Measurements from ENCODE around the gene SMARCAL1.

SMARCAL1 gene

DNA sequence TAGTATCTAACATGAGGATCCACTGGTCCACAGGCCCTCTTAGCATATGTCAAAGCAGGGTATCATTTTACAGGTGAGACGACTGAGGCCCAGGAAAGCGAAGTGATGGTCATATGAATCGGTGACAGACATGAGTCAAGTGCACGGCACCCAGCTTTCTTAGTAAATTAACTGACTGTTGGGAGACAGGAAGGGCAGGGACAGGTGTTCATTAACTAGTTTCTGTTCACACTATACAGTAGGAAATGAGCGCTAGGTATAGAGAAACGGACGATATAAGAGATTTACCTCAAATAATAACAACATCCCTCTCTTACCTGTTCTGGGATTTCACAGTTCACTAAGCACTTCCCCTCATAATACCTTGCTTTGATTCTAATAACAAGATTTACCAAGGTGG is 1.7 kb upstream of the SMARCAL1 start:
- ATAC-seq (ENCODE audit: low read depth) (no peak), DNase-seq (ENCODE audit: low spot score) (no peak)
- no peak overlapping the region for H3K27ac ChIP-seq (ENCODE audit: poor library complexity, severe bottlenecking)
- peaks cover 4% of the 10 kb centered on the region for H3K4me1 ChIP-seq (ENCODE audit: insufficient read depth, poor library complexity, severe bottlenecking)
- no peaks in the 10 kb centered on the region for H3K9me3 ChIP-seq (ENCODE audit: severe bottlenecking)
- no peak for TF ChIP-seq CTCF (IDR thresholded peaks at IDR 0.05; ENCODE audit: poor library complexity, severe bottlenecking)
- H3K4me3 ChIP-seq (ENCODE audit: severe bottlenecking): no peak overlapping the region
- peaks cover 8% of the 10 kb centered on the region for H3K36me3 ChIP-seq (ENCODE audit: low read depth)
- no peaks in the 10 kb centered on the region for H3K27me3 ChIP-seq (ENCODE audit: insufficient read depth, poor library complexity, severe bottlenecking)

- no peaks in the 10 kb centered on the region for H3K9me3 ChIP-seq (ENCODE audit: severe bottlenecking)
- no peak overlapping the region for H3K27ac ChIP-seq (ENCODE audit: poor library complexity, severe bottlenecking)
- no peak overlapping the region for H3K4me3 ChIP-seq (ENCODE audit: severe bottlenecking)
- peaks cover 23% of the 10 kb centered on the region for H3K36me3 ChIP-seq (ENCODE audit: low read depth)
- ATAC-seq (ENCODE audit: low read depth) (no peak), DNase-seq (ENCODE audit: low spot score) (no peak)
- TF ChIP-seq CTCF (IDR thresholded peaks at IDR 0.05; ENCODE audit: poor library complexity, severe bottlenecking): no peak
- H3K4me1 ChIP-seq (ENCODE audit: insufficient read depth, poor library complexity, severe bottlenecking): peaks cover 4% of the 10 kb centered on the region
- H3K27me3 ChIP-seq (ENCODE audit: insufficient read depth, poor library complexity, severe bottlenecking): no peaks in the 10 kb centered on the region
Measured at GRCh38 chr2:216413882-216414281, 1.6 kb downstream of the SMARCAL1 start.

- H3K4me3 ChIP-seq (ENCODE audit: severe bottlenecking): no peak overlapping the region
- peaks cover 4% of the 10 kb centered on the region for H3K4me1 ChIP-seq (ENCODE audit: insufficient read depth, poor library complexity, severe bottlenecking)
- H3K27me3 ChIP-seq (ENCODE audit: insufficient read depth, poor library complexity, severe bottlenecking): no peaks in the 10 kb centered on the region
- ATAC-seq (ENCODE audit: low read depth) (no peak), DNase-seq (ENCODE audit: low spot score) (no peak)
- H3K9me3 ChIP-seq (ENCODE audit: severe bottlenecking): no peaks in the 10 kb centered on the region
- H3K27ac ChIP-seq (ENCODE audit: poor library complexity, severe bottlenecking): no peak overlapping the region
- TF ChIP-seq CTCF (IDR thresholded peaks at IDR 0.05; ENCODE audit: poor library complexity, severe bottlenecking): no peak
- H3K36me3 ChIP-seq (ENCODE audit: low read depth): peaks cover 23% of the 10 kb centered on the region
Measured at GRCh38 chr2:216414772-216415319, 2.6 kb downstream of the SMARCAL1 start.

GRCh38 chr2:216415541-216415940 is 3.3 kb downstream of the SMARCAL1 start:
- H3K27me3 ChIP-seq (ENCODE audit: insufficient read depth, poor library complexity, severe bottlenecking): no peaks in the 10 kb centered on the region
- peaks cover 28% of the 10 kb centered on the region for H3K36me3 ChIP-seq (ENCODE audit: low read depth)
- no peak overlapping the region for H3K4me3 ChIP-seq (ENCODE audit: severe bottlenecking)
- ATAC-seq (ENCODE audit: low read depth) (no peak), DNase-seq (ENCODE audit: low spot score) (no peak)
- no peak for TF ChIP-seq CTCF (IDR thresholded peaks at IDR 0.05; ENCODE audit: poor library complexity, severe bottlenecking)
- no peak overlapping the region for H3K27ac ChIP-seq (ENCODE audit: poor library complexity, severe bottlenecking)
- peaks cover 4% of the 10 kb centered on the region for H3K4me1 ChIP-seq (ENCODE audit: insufficient read depth, poor library complexity, severe bottlenecking)
- no peaks in the 10 kb centered on the region for H3K9me3 ChIP-seq (ENCODE audit: severe bottlenecking)

DNA sequence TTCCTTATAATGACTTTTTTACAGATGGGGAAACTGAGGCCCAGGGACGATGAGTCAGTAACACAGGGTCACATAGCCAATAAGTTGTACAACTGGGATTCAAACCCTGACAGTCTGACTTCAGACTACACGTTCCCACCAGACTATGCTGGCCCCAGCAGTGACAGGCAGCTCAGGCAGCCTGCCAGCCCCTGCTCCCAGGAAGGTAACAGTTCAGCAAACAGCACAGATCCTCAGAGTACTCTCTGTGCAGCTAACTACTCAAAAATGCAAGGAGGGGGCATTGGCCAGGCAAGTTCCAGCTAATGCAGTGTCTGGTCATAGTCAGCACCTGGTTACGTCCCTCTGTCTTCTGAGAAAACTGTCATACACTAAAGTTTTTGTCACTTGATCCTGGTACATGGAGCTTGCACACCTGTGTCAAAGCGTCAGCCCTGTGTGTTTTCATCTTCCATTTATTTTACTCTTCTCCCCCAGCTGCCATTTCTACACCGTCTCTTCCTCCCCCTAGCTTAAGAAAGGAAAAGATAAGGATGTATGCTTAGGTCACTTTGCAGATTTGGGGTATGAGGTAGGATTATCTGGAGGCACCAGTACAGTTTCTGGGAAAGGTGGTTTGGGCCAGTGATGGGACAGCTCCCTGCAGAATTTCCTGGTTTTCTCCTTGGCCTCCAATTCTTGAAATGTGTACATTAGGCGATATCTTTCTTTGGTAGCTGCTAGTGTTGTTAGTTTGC is 4.5 kb downstream of the SMARCAL1 start:
- TF ChIP-seq CTCF (IDR thresholded peaks at IDR 0.05; ENCODE audit: poor library complexity, severe bottlenecking): no peak
- Histone ChIP-seq H3K4me3 (ENCODE audit: severe bottlenecking) (no peak overlapping the region), H3K4me1 (ENCODE audit: insufficient read depth, poor library complexity, severe bottlenecking) (peaks cover under 1% of the 10 kb centered on the region), H3K36me3 (ENCODE audit: low read depth) (peaks cover 38% of the 10 kb centered on the region), H3K9me3 (ENCODE audit: severe bottlenecking) (no peaks in the 10 kb centered on the region), H3K27ac (ENCODE audit: poor library complexity, severe bottlenecking) (no peak overlapping the region), H3K27me3 (ENCODE audit: insufficient read depth, poor library complexity, severe bottlenecking) (no peaks in the 10 kb centered on the region)
- no peak for ATAC-seq (ENCODE audit: low read depth)
- no peak for DNase-seq (ENCODE audit: low spot score)
